HG02588 (cell line): ENCODE measurements around the gene F2RL3.

ENCODE experiments used
- ATAC-seq: cut with Tn5 transposase; IDR thresholded peaks from one replicate; pipeline ENCODE4 v1.9.1; 2021; ENCODE audit warnings: mild to moderate bottlenecking, moderate library complexity; ENCODE audit not compliant: unreplicated experiment

F2RL3 gene

GRCh38 chr19:16888629-16889365 lies at the start of gene F2RL3:
Gene F2RL3, plus strand, starts transcription at chr19:16888999. Its CDS starts 191 bp downstream, at chr19:16889190.
- no peak for ATAC-seq

GRCh38 chr19:16841391-16841926 lies 47.3 kb upstream of the F2RL3 start:
- no peak for ATAC-seq

GRCh38 chr19:16846901-16847300 lies 41.9 kb upstream of the F2RL3 start:
- no peak for ATAC-seq

GRCh38 chr19:16847430-16847829 lies 41.4 kb upstream of the F2RL3 start:
- no peak for ATAC-seq

- no peak for ATAC-seq
Observed at GRCh38 chr19:16849168-16849567, 39.6 kb upstream of the F2RL3 start.

GRCh38 chr19:16850133-16850532 lies 38.7 kb upstream of the F2RL3 start:
- no peak for ATAC-seq

- ATAC-seq, result no peak
Observed at GRCh38 chr19:16851031-16851712, 37.6 kb upstream of the F2RL3 start.

GRCh38 chr19:16853066-16853465 lies 35.7 kb upstream of the F2RL3 start:
- ATAC-seq, result no peak

GRCh38 chr19:16856091-16856490 lies 32.7 kb upstream of the F2RL3 start:
- ATAC-seq, result no peak

GRCh38 chr19:16859626-16860025 lies 29.2 kb upstream of the F2RL3 start:
- ATAC-seq, result no peak

GRCh38 chr19:16860118-16860517 lies 28.7 kb upstream of the F2RL3 start:
- ATAC-seq, result no peak

GRCh38 chr19:16861011-16861410 lies 27.8 kb upstream of the F2RL3 start:
- no peak for ATAC-seq

GRCh38 chr19:16861834-16862233 lies 27.0 kb upstream of the F2RL3 start:
- no peak for ATAC-seq

- ATAC-seq, result no peak
Observed at GRCh38 chr19:16862826-16863415, 25.9 kb upstream of the F2RL3 start.

GRCh38 chr19:16867211-16867610 lies 21.6 kb upstream of the F2RL3 start:
- no peak for ATAC-seq

- ATAC-seq, result no peak
Observed at GRCh38 chr19:16868423-16869130, 20.2 kb upstream of the F2RL3 start.

- ATAC-seq, result no peak
Observed at GRCh38 chr19:16869331-16869972, 19.3 kb upstream of the F2RL3 start.

GRCh38 chr19:16871871-16872270 lies 16.9 kb upstream of the F2RL3 start:
- no peak for ATAC-seq

GRCh38 chr19:16872728-16873127 lies 16.1 kb upstream of the F2RL3 start:
- no peak for ATAC-seq

- ATAC-seq, result no peak
Observed at GRCh38 chr19:16873594-16873993, 15.2 kb upstream of the F2RL3 start.
